GM19025 (cell line): ENCODE data around the gene DUOX1.

Experiments used
- ATAC-seq: cut with Tn5 transposase; IDR thresholded peaks from one replicate; pipeline ENCODE4 v1.9.1; 2021; ENCODE audit warnings: mild to moderate bottlenecking, low read depth, moderate library complexity; ENCODE audit not compliant: unreplicated experiment

DUOX1 gene

GRCh38 chr15:45139770-45140169 is 10.0 kb downstream of the DUOX1 start:
- no peak for ATAC-seq

GRCh38 chr15:45140557-45141250 is 10.9 kb downstream of the DUOX1 start:
- no peak for ATAC-seq

- no peak for ATAC-seq
These were observed 11.6 kb downstream of the DUOX1 start for GRCh38 chr15:45141386-45141785.

DNA sequence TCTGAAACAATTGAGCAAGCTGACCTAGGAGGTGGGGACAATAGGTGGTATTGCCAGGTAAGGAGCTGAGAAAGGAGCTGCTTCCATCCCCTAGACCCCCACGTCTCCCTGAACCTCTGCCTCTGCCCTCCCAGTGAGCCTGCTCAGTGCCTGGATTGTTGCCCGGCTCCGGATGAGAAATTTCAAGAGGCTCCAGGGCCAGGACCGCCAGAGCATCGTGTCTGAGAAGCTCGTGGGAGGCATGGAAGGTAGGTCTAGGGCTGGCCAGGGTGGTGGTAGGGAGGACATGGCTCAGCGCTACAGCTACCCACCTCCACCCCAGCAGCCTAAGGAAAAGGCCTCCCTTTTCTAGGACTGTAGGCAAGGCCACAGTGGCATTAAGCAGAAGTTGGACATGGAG is 13.3 kb downstream of the DUOX1 start:
- no peak for ATAC-seq

DNA sequence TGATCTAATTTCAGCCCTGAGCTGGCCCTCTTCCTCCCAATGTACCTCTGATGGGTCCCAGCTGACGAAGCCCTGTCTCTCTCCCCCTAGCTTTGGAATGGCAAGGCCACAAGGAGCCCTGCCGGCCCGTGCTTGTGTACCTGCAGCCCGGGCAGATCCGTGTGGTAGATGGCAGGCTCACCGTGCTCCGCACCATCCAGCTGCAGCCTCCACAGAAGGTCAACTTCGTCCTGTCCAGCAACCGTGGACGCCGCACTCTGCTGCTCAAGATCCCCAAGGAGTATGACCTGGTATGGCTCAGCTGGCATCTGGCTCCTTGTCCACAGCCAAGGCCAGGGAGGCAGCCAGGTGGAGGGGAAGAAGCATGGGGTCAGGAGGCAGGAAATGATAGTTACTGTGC is 14.2 kb downstream of the DUOX1 start:
- no peak for ATAC-seq

DNA sequence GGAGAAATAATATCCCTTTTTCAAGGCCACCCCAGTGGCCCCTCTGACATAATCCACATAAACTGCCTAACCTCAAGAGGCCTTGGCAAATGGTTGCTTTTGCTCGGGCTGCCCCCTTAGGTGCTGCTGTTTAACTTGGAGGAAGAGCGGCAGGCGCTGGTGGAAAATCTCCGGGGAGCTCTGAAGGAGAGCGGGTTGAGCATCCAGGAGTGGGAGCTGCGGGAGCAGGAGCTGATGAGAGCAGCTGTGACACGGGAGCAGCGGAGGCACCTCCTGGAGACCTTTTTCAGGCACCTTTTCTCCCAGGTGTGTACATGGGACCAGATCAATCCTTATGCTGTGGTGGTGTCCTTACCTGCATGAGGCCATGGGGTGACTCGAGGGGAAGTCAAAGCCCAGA is 15.0 kb downstream of the DUOX1 start:
- no peak for ATAC-seq

DNA sequence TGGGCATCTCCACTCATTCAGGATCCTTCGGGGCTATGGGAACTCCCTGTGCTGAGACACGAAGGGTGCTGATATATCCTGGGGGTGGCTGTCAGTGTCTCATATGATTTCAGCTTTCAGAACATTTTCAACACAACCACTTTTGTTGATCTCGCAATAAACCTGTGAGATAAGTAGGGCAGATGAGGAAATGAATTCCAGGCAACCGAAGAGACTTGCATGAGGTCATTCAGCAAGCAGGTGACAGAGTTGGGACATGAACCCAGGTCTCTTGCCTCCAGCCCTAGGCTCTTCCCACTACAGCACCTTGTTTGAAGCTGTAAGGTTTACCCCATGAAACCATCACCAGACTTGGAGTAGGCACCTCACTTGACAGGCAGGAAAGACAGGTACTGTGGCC is 16.6 kb downstream of the DUOX1 start:
- no peak for ATAC-seq

DNA sequence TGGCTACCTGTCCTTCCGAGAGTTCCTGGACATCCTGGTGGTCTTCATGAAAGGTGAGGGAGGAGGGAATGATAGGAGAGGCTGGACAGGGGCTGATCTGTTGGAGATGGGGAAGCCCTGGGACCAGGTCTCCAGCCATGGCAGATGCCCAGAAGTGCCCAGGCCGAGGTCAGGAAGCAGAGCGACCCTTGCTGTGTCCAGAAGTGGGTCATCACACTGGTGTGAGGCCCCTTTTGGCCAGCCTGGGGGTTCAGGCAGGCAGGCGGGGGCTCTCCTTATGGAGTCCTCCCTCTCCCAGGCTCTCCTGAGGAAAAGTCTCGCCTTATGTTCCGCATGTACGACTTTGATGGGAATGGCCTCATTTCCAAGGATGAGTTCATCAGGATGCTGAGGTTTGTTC is 17.8 kb downstream of the DUOX1 start:
- ATAC-seq: no peak

DNA sequence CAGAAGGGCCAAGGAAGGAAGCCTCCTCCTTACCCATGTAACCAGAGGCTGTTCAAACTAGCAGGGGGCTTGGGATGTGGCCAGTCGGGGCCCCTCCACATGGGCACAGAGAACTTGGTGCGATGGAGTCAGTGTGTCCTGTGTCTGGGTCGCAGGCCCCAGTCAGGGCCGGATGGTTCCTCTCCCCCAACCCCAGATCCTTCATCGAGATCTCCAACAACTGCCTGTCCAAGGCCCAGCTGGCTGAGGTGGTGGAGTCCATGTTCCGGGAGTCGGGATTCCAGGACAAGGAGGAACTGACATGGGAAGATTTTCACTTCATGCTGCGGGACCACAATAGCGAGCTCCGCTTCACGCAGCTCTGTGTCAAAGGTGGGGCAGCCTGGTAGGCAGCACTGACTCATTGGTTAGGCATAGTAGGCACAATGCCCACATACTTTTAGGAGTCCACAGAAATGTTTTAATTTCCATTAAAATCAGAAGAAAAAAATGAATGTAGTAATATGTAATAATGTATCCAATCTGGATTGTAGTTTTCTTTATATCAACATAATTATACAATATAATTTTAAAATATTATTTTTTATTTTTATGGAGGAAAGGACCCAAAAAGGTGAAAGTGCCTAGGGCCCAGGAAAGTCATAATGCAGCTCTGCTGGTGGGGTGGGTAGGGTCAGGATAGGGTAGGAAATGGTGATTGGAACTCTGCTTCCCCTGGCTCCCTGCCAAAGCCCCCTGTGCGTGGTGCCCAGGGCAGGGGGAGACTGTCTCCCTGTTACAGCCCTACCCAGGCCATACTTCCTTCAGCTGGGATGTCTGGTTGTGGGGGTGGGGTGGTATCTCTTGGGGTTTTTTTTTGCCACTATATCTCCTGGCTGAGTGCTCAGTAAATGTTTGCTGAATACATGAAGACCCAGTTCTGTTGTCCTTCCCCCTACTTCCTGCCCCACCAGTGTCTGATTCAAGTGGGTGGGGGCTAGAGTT is 18.6 kb downstream of the DUOX1 start:
- no peak for ATAC-seq

GRCh38 chr15:45149060-45149459 is 19.3 kb downstream of the DUOX1 start:
- ATAC-seq: no peak

DNA sequence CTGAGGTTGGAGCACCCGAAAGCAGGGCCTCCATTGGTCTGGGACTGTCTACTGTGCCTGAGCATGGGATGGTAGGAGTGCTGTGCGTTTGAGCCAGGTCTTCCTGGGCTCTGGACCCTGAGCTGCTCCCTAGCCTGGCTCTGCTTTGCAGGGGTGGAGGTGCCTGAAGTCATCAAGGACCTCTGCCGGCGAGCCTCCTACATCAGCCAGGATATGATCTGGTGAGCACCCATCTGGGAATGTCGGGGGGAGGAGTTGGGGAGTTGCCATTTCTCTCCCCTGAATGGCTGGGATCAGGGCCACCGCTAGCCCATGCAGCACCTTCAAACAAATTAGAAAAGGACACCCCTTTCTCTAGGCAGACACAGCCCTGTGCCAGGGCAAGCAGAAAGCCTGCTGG is 20.7 kb downstream of the DUOX1 start:
- ATAC-seq: no peak

DNA sequence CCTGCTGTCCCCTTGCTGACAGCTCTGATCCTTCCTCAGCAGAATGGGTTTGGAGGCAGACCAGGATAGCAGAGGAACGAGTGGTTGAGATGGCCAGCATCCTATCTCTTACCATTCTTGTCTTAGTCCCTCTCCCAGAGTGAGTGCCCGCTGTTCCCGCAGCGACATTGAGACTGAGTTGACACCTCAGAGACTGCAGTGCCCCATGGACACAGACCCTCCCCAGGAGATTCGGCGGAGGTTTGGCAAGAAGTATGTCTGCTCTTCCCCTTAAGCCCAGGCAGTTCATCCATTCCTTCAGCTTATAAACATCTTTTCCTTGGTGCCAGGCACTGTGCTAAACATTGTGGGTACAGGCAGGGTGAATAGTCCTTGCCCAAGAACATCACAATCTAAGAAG is 21.2 kb downstream of the DUOX1 start:
- ATAC-seq: no peak

GRCh38 chr15:45151998-45152828 is 22.4 kb downstream of the DUOX1 start:
- no peak for ATAC-seq

DNA sequence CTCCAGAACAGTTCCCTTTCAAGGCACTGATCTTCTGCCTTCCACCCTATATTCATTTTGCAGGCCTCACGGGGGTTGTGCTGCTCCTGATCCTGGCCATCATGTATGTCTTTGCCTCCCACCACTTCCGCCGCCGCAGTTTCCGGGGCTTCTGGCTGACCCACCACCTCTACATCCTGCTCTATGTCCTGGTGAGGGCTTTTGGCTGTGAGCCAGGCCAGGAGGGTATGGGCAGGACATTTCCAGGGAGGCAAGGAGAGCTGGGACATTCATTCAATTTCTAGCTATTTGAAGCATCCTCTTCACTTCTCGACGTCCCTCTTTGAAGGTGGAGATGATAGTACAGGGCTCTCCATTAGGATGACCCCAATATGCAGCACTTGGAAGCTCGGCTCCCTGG is 25.9 kb downstream of the DUOX1 start:
- ATAC-seq: no peak

- ATAC-seq: no peak
These were observed 27.1 kb downstream of the DUOX1 start for GRCh38 chr15:45156744-45157455.

GRCh38 chr15:45157974-45158373 is 28.2 kb downstream of the DUOX1 start:
- no peak for ATAC-seq

- no peak for ATAC-seq
These were observed 31.9 kb downstream of the DUOX1 start for GRCh38 chr15:45161666-45162065.

GRCh38 chr15:45162771-45163507 is 33.1 kb downstream of the DUOX1 start:
- ATAC-seq: no peak

- ATAC-seq: no peak
These were observed 33.7 kb downstream of the DUOX1 start for GRCh38 chr15:45163508-45163856.

- no peak for ATAC-seq
These were observed 35.1 kb downstream of the DUOX1 start for GRCh38 chr15:45164914-45165313.
